H1 (cell line): ENCODE measurements around the gene OR51V1. TPM values are rescaled to one million over a fixed set of nuclear protein-coding genes. Genes with fewer than 3 reads are reported as not detected.

Experiments
- CTCF ChIA-PET: fragments of 300-600 bp; sonication (Branson Sonifier 250); formaldehyde crosslinking; loops from one replicate; lab custom pipeline; 2021; ENCODE audit not compliant: partially characterized antibody; lab: Charles Lee
- POLR2A ChIA-PET: fragments of 300-600 bp; sonication (Branson Sonifier 250); formaldehyde crosslinking; loops from one replicate; lab custom pipeline; 2021; ENCODE audit warnings: inconsistent platforms; ENCODE audit not compliant: partially characterized antibody; lab: Charles Lee
- DNase-seq, 2 experiments: peaks; one replicate each; pipeline versions ENCODE4 v3.0.0 to v3.0.0-alpha.2; 2010 to 2022; ENCODE audit warnings: low spot score in 2 of 2, low read depth in 1 of 2, mixed read lengths in 1 of 2
- FAIRE-seq: peaks from 2 replicates; lab custom pipeline; 2011; peaks lifted over from hg19 to GRCh38; lab: Jason Lieb, UNC
- H2AFZ ChIP-seq: 2 replicates; pipeline ENCODE4 v1.8.1; 2012; ENCODE audit warnings: low read length, inconsistent platforms
- H2AK5ac ChIP-seq: 2 replicates; pipeline ENCODE4 v1.6.1; 2013; ENCODE audit warnings: low read depth, low read length
- H2BK120ac ChIP-seq: replicated peaks from 2 replicates; pipeline ENCODE3; 2013; ENCODE audit warnings: low read depth, low read length, inconsistent platforms
- H2BK12ac ChIP-seq: 2 replicates; pipeline ENCODE4 v1.6.1; 2013; ENCODE audit warnings: low read depth, low read length
- H2BK15ac ChIP-seq: 2 replicates; pipeline ENCODE4 v1.6.1; 2013; ENCODE audit warnings: low read length
- H2BK20ac ChIP-seq: 2 replicates; pipeline ENCODE4 v1.6.1; 2013; ENCODE audit warnings: low read length
- H2BK5ac ChIP-seq: 2 replicates; pipeline ENCODE4 v1.6.1; 2013; ENCODE audit warnings: low read depth, low read length
- H3K14ac ChIP-seq: 2 replicates; pipeline ENCODE4 v1.6.1; 2013; ENCODE audit warnings: inconsistent platforms; ENCODE audit not compliant: insufficient read length
- H3K18ac ChIP-seq: 2 replicates; pipeline ENCODE4 v1.6.1; 2013; ENCODE audit warnings: low read length; ENCODE audit errors: extremely low read depth
- H3K23ac ChIP-seq: 2 replicates; pipeline ENCODE4 v1.6.1; 2013; ENCODE audit warnings: inconsistent platforms; ENCODE audit not compliant: insufficient read length
- H3K23me2 ChIP-seq: 2 replicates; pipeline ENCODE4 v1.6.1; 2013; ENCODE audit warnings: low read depth, low read length
- H3K27ac ChIP-seq: 2 replicates; pipeline ENCODE4 v1.6.1; 2011; ENCODE audit warnings: low read depth, low read length, inconsistent platforms
- H3K27me3 ChIP-seq, 4 experiments: replicated peaks in 1 of 4; 1 replicate in 1 of 4; 2 replicates in 3 of 4; pipeline versions ENCODE4 v1.6.1 to v1.8.1; 2011 to 2013; ENCODE audit warnings: low read length in 3 of 4, mild to moderate bottlenecking in 3 of 4, inconsistent platforms in 2 of 4, mixed read lengths in 2 of 4, moderate library complexity in 1 of 4; ENCODE audit not compliant: control insufficient read depth in 3 of 4, insufficient read depth in 3 of 4; ENCODE audit errors: extremely low read depth in 1 of 4
- H3K36me3 ChIP-seq, 4 experiments: 2 replicates each; pipeline versions ENCODE4 v1.6.1 to v1.8.1; 2011 to 2013; ENCODE audit warnings: mild to moderate bottlenecking in 4 of 4, low read length in 3 of 4, moderate library complexity in 2 of 4, control low read depth in 1 of 4, inconsistent platforms in 1 of 4; ENCODE audit not compliant: insufficient read depth in 4 of 4, control insufficient read depth in 2 of 4
- H3K4ac ChIP-seq: replicated peaks from 2 replicates; pipeline ENCODE3; 2013; ENCODE audit warnings: low read length, low read depth, mixed read lengths, inconsistent platforms; ENCODE audit not compliant: insufficient read length
- H3K4me1 ChIP-seq, 4 experiments: replicated peaks in 1 of 4; 1 replicate in 1 of 4; 2 replicates in 3 of 4; pipeline versions ENCODE4 v1.6.1 to v1.8.1; 2011 to 2013; ENCODE audit warnings: low read length in 3 of 4, inconsistent platforms in 2 of 4, mixed read lengths in 1 of 4; ENCODE audit not compliant: insufficient read depth in 4 of 4, control insufficient read depth in 3 of 4
- H3K4me2 ChIP-seq, 2 experiments: 2 replicates each; pipeline versions ENCODE4 v1.6.1 to v1.8.1; 2011 to 2013; ENCODE audit warnings: low read depth in 2 of 2, low read length in 2 of 2, control low read depth in 1 of 2, inconsistent platforms in 1 of 2, mild to moderate bottlenecking in 1 of 2; ENCODE audit not compliant: insufficient read depth in 1 of 2
- H3K4me3 ChIP-seq, 4 experiments: fragments of 200-600, 300-600 bp in 1 of 4; sonication (generic), shearing (Covaris generic), sonication (Bioruptor Twin) in 1 of 4; 2 replicates each; pipeline versions ENCODE4 v1.5.1 to v1.8.1; 2011 to 2016; ENCODE audit warnings: low read length in 4 of 4, low read depth in 3 of 4, control low read depth in 2 of 4, inconsistent platforms in 2 of 4, mild to moderate bottlenecking in 2 of 4, mixed read lengths in 1 of 4, moderate library complexity in 1 of 4; ENCODE audit not compliant: insufficient read depth in 2 of 4; ENCODE audit errors: extremely low read depth in 1 of 4
- H3K56ac ChIP-seq: replicated peaks from 2 replicates; pipeline ENCODE3; 2013; ENCODE audit warnings: low read depth, mild to moderate bottlenecking, mixed read lengths, low read length, inconsistent platforms; ENCODE audit not compliant: insufficient read length
- H3K79me1 ChIP-seq: 2 replicates; pipeline ENCODE4 v1.6.1; 2013; ENCODE audit warnings: low read depth, low read length, control low read depth
- H3K79me2 ChIP-seq, 2 experiments: 2 replicates each; pipeline versions ENCODE4 v1.6.1 to v1.8.1; 2012 to 2013; ENCODE audit warnings: low read length in 2 of 2, mild to moderate bottlenecking in 2 of 2, inconsistent platforms in 1 of 2; ENCODE audit not compliant: insufficient read depth in 2 of 2, control insufficient read depth in 1 of 2
- H3K9ac ChIP-seq, 4 experiments: replicated peaks in 1 of 4; 1 replicate in 1 of 4; 2 replicates in 3 of 4; pipeline versions ENCODE4 v1.6.1 to v1.8.1; 2011 to 2013; ENCODE audit warnings: low read depth in 3 of 4, low read length in 3 of 4, control low read depth in 2 of 4, mild to moderate bottlenecking in 2 of 4, moderate library complexity in 2 of 4, inconsistent platforms in 1 of 4; ENCODE audit errors: extremely low read depth in 1 of 4
- H3K9me3 ChIP-seq, 2 experiments: 2 replicates each; pipeline versions ENCODE4 v1.6.1 to v1.8.1; 2012 to 2013; ENCODE audit warnings: mild to moderate bottlenecking in 2 of 2, moderate library complexity in 2 of 2, control low read depth in 1 of 2, inconsistent platforms in 1 of 2, low read depth in 1 of 2, low read length in 1 of 2, mixed read lengths in 1 of 2; ENCODE audit not compliant: insufficient read depth in 2 of 2
- H4K20me1 ChIP-seq, 2 experiments: replicated peaks in 1 of 2; 2 replicates each; pipeline versions ENCODE3 to v1.8.1; 2011 to 2013; ENCODE audit warnings: inconsistent platforms in 2 of 2, low read length in 2 of 2, mild to moderate bottlenecking in 1 of 2; ENCODE audit not compliant: insufficient read depth in 2 of 2, control insufficient read depth in 1 of 2
- H4K5ac ChIP-seq: 2 replicates; pipeline ENCODE4 v1.6.1; 2013; ENCODE audit warnings: low read length, low read depth, mixed read lengths, inconsistent platforms; ENCODE audit not compliant: insufficient read length
- H4K8ac ChIP-seq: 2 replicates; pipeline ENCODE4 v1.8.0; 2013; ENCODE audit warnings: mild to moderate bottlenecking, moderate library complexity, low read length, inconsistent platforms; ENCODE audit not compliant: insufficient read depth; ENCODE audit errors: extremely low read depth
- H4K91ac ChIP-seq: replicated peaks from 2 replicates; pipeline ENCODE3; 2013; ENCODE audit warnings: low read length, mixed read lengths, inconsistent platforms; ENCODE audit not compliant: insufficient read length
- CHD1 ChIP-seq: IDR thresholded peaks from 2 replicates; pipeline ENCODE4 v1.6.1; 2012; ENCODE audit warnings: low read depth, low read length, improper control_type of control experiment
- HDAC6 ChIP-seq: IDR thresholded peaks from one replicate; pipeline ENCODE4 v1.7.1; 2012; ENCODE audit warnings: low read depth, mild to moderate bottlenecking, inconsistent platforms, low read length, moderate library complexity
- MAX ChIP-seq: IDR thresholded peaks from 2 replicates; pipeline ENCODE4 v1.6.1; 2012; ENCODE audit warnings: inconsistent platforms
- POLR2A ChIP-seq, 2 experiments: IDR thresholded peaks; 1 replicate in 1 of 2; 2 replicates in 1 of 2; pipeline ENCODE4 v1.6.1; 2011; ENCODE audit warnings: low read depth in 2 of 2, low read length in 2 of 2, mild to moderate bottlenecking in 2 of 2; ENCODE audit errors: control extremely low read depth in 1 of 2
- RAD21 ChIP-seq, 2 experiments: IDR thresholded peaks in 1 of 2; conservative IDR thresholded peaks in 1 of 2; 2 replicates each; pipeline ENCODE4 v1.6.1; 2011; ENCODE audit warnings: low read depth in 2 of 2, low read length in 2 of 2, improper control_type of control experiment in 1 of 2, inconsistent platforms in 1 of 2, mild to moderate bottlenecking in 1 of 2, moderate library complexity in 1 of 2
- RXRA ChIP-seq: IDR thresholded peaks from 2 replicates; pipeline ENCODE4 v1.6.1; 2011; ENCODE audit warnings: low read depth, mild to moderate bottlenecking, low read length, moderate library complexity; ENCODE audit not compliant: insufficient read depth
- SIRT6 ChIP-seq: IDR thresholded peaks from one replicate; pipeline ENCODE4 v1.7.1; 2012; ENCODE audit warnings: low read length, inconsistent platforms
- SP1 ChIP-seq: IDR thresholded peaks from 2 replicates; pipeline ENCODE4 v1.6.1; 2011; ENCODE audit warnings: low read depth, low read length
- WGBS, 2 experiments: shearing (Covaris generic) in 1 of 2; methylation state at CpG; one replicate each; pipeline versions ENCODE4 v1.1.6 to v1.1.7; 2013 to 2015; ENCODE audit warnings: low lambda C conversion rate in 2 of 2, mixed read lengths in 2 of 2, inconsistent platforms in 1 of 2, low coverage in 1 of 2, missing lambda C conversion rate in 1 of 2; ENCODE audit not compliant: insufficient replicate concordance in 2 of 2, insufficient coverage in 1 of 2, insufficient read length in 1 of 2; ENCODE audit errors: extremely low coverage in 1 of 2, missing lambda C conversion rate in 1 of 2; 5-methylcytosine and 5-hydroxymethylcytosine counted together
- polyA plus RNA-seq, 7 experiments: library from polyadenylated mRNA; depleted of rRNA in 3 of 7; stranded (reverse) in 5 of 7; unstranded in 2 of 7; fragments of >200 nt in 5 of 7; fragments of 200-250 nt in 2 of 7; gene quantifications; 1 replicate in 5 of 7; 2 replicates in 1 of 7; 4 replicates in 1 of 7; pipeline versions ENCODE4 v1.2.1 to v1.2.3, GENCODE V29; 2011 to 2013; ENCODE audit warnings: missing spikeins in 2 of 7, mixed read lengths in 2 of 7
- total RNA-seq: library from RNA; stranded (reverse); fragmentation: NEBNext Ultra II Directional; extraction: Animal tissue kit (Norgen Biotek cat#: 25700); gene quantifications from 2 replicates; pipeline ENCODE4 v1.2.1, GENCODE V29; 2021

Gene OR51V1
- total and polyA plus RNA-seq, 2 of the 8 experiments (the other 6 are each of a cell fraction or from before 2014, with no cell fraction given): not detected

DNA sequence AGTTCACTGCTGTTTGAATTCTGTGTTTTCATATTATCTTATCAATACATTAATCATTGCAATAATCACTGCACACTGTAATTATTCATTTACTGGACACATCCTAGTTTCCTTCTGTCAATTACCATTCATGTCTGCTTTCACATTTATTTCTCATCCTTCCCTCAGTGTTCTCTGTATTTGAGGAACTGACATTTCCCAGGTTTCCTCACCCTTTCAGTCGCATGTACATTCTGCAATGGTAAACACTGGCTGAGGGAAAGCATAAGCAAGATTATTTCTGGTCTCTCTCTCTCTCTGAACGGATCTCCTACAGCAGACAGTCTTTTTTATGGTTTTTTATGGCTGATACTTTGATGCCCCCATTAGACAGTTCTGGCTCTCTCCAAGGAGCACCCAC is 38.0 kb upstream of the OR51V1 start:
- no peaks in the 10 kb centered on the region for H3K27me3 ChIP-seq
- H2BK20ac ChIP-seq: no peak overlapping the region
- H3K14ac ChIP-seq: no peak overlapping the region
- no peak overlapping the region for H3K9ac ChIP-seq
- no peak overlapping the region for H3K56ac ChIP-seq
- H4K8ac ChIP-seq: no peak overlapping the region
- no peak overlapping the region for H3K18ac ChIP-seq
- no peaks in the 10 kb centered on the region for H4K20me1 ChIP-seq
- no peak overlapping the region for H3K23ac ChIP-seq
- no peak overlapping the region for H3K4ac ChIP-seq
- H2BK5ac ChIP-seq: no peak overlapping the region
- FAIRE-seq (no peak), DNase-seq (no peak)
- no peak overlapping the region for H2AK5ac ChIP-seq
- H3K4me1 ChIP-seq: no peaks in the 10 kb centered on the region
- no peak overlapping the region for H2BK15ac ChIP-seq
- H3K4me3 ChIP-seq: no peak overlapping the region
- no peak overlapping the region for H2BK12ac ChIP-seq
- H3K27ac ChIP-seq: no peak overlapping the region
- H3K79me2 ChIP-seq: no peaks in the 10 kb centered on the region
- no peaks in the 10 kb centered on the region for H3K79me1 ChIP-seq
- POLR2A ChIA-PET: no interaction called here
- no peaks in the 10 kb centered on the region; the same call in 1 of the 2 replicates for H3K23me2 ChIP-seq
- H4K5ac ChIP-seq: no peak overlapping the region
- H3K4me2 ChIP-seq: no peak overlapping the region
- TF ChIP-seq MAX (no peak), CHD1 (no peak), RXRA (no peak), RAD21 (IDR thresholded peaks at IDR 0.05 in 1 of 2, conservative IDR thresholded peaks at IDR 0.05 in 1 of 2; ENCODE audit: low read depth in 2 of 2, low read length in 2 of 2) (no peak), SIRT6 (no peak), POLR2A (IDR thresholded peaks at IDR 0.05; ENCODE audit: control extremely low read depth in 1 of 2, low read depth in 2 of 2, low read length in 2 of 2) (no peak), SP1 (no peak), HDAC6 (no peak)
- H2AFZ ChIP-seq: no peak overlapping the region
- no peak overlapping the region for H4K91ac ChIP-seq
- 88% methylated on average over 2 of the region's 2 CpGs; no CpG with 5 or more reads in 1 of the 2 experiments for WGBS, 2 experiments
- CTCF ChIA-PET: interaction anchor here (0.8 kb wide), 1 partner anchor 52 kb away, joined by 3 read pairs; no protein-coding TSS in a partner anchor
- no peaks in the 10 kb centered on the region for H3K36me3 ChIP-seq
- no peak overlapping the region for H2BK120ac ChIP-seq
- no peaks in the 10 kb centered on the region for H3K9me3 ChIP-seq
